ENCODE results near the gene CBX5.

- TF ChIP-seq POLR2A (IDR thresholded peaks at IDR 0.05) (no peak), EP300 (IDR thresholded peaks at IDR 0.05) (no peak)
Measured at GRCh38 chr12:54265364-54265812, 14.5 kb downstream of the CBX5 start.
